Stimulated activated effector memory CD8-positive, alpha-beta T cell treated with anti-CD3 and anti-CD28 coated beads, Interleukin-12 subunit alpha, Interleukin-12 subunit beta, amount 100 ng/mL, for 72 hours (primary cell): ENCODE results near the gene TNFSF13.

ENCODE experiments used
- ATAC-seq: fragments of 150-1000 bp; cut with Tn5 transposase; 2 replicates; pipeline ENCODE4 v1.10.0; 2021
- DNase-seq, 2 donors: peaks; one replicate each; pipeline ENCODE4 v3.0.0; 2021 to 2022; ENCODE audit warnings: low spot score in 2 of 2
- H3K27ac Mint-ChIP-seq: one replicate; pipeline ENCODE4 v1.8.0; 2022; ENCODE audit warnings: mild to moderate bottlenecking, mixed read lengths
- H3K36me3 Mint-ChIP-seq: one replicate; pipeline ENCODE4 v1.8.0; 2022; ENCODE audit warnings: mild to moderate bottlenecking, mixed read lengths
- H3K4me1 Mint-ChIP-seq: one replicate; pipeline ENCODE4 v1.8.0; 2022; ENCODE audit warnings: mixed read lengths
- H3K4me3 Mint-ChIP-seq: one replicate; pipeline ENCODE4 v1.8.0; 2022; ENCODE audit warnings: mild to moderate bottlenecking, mixed read lengths
- H3K9me3 Mint-ChIP-seq: one replicate; pipeline ENCODE4 v1.8.0; 2022; ENCODE audit warnings: mixed read lengths

TNFSF13 gene

GRCh38 chr17:7558544-7559319 lies at the start of gene TNFSF13:
TNFSF13 (plus strand) TSS chr17:7558750; CDS start chr17:7559040, 290 bp downstream.
- DNase-seq (peak in 1 of 2 donors; percentile 50), ATAC-seq (no peak)
- Mint-ChIP-seq H3K4me1 (peaks cover 53% of the 10 kb centered on the region), H3K36me3 (peaks cover 52% of the 10 kb centered on the region), H3K9me3 (no peaks in the 10 kb centered on the region), H3K4me3 (peak within 1 kb of the TSS; percentile 21), H3K27ac (peak within 1 kb of the TSS; percentile 58)

- ATAC-seq (no peak), DNase-seq (no peak)
- Mint-ChIP-seq H3K9me3 (no peaks in the 10 kb centered on the region), H3K36me3 (peaks cover 100% of the 10 kb centered on the region), H3K4me3 (no peak overlapping the region), H3K4me1 (peaks cover 11% of the 10 kb centered on the region), H3K27ac (peak overlapping the region; percentile 56)
These were observed 49.7 kb upstream of the TNFSF13 start for GRCh38 chr17:7508846-7509245.

GRCh38 chr17:7509937-7510336 lies 48.6 kb upstream of the TNFSF13 start:
- no peak overlapping the region for H3K4me3 Mint-ChIP-seq

GRCh38 chr17:7511108-7511507 lies 47.4 kb upstream of the TNFSF13 start:
- no peaks in the 10 kb centered on the region for H3K9me3 Mint-ChIP-seq
- no peak overlapping the region for H3K4me3 Mint-ChIP-seq
- ATAC-seq (no peak), DNase-seq (no peak)
- H3K4me1 Mint-ChIP-seq = peaks cover 15% of the 10 kb centered on the region
- H3K27ac Mint-ChIP-seq = peak overlapping the region; percentile 69
- H3K36me3 Mint-ChIP-seq = peaks cover 91% of the 10 kb centered on the region

More at GRCh38 chr17:7509937-7510336, 48.6 kb upstream of the TNFSF13 start:
- Mint-ChIP-seq H3K4me1 (peaks cover 15% of the 10 kb centered on the region), H3K9me3 (no peaks in the 10 kb centered on the region), H3K27ac (peak overlapping the region; percentile 69), H3K36me3 (peaks cover 100% of the 10 kb centered on the region)
- DNase-seq (no peak), ATAC-seq (no peak)

- Mint-ChIP-seq H3K27ac (no peak overlapping the region), H3K9me3 (no peaks in the 10 kb centered on the region), H3K36me3 (peaks cover 91% of the 10 kb centered on the region), H3K4me1 (peaks cover 15% of the 10 kb centered on the region), H3K4me3 (no peak overlapping the region)
- ATAC-seq (no peak), DNase-seq (no peak)
These were observed 46.4 kb upstream of the TNFSF13 start for GRCh38 chr17:7512105-7512504.

DNA sequence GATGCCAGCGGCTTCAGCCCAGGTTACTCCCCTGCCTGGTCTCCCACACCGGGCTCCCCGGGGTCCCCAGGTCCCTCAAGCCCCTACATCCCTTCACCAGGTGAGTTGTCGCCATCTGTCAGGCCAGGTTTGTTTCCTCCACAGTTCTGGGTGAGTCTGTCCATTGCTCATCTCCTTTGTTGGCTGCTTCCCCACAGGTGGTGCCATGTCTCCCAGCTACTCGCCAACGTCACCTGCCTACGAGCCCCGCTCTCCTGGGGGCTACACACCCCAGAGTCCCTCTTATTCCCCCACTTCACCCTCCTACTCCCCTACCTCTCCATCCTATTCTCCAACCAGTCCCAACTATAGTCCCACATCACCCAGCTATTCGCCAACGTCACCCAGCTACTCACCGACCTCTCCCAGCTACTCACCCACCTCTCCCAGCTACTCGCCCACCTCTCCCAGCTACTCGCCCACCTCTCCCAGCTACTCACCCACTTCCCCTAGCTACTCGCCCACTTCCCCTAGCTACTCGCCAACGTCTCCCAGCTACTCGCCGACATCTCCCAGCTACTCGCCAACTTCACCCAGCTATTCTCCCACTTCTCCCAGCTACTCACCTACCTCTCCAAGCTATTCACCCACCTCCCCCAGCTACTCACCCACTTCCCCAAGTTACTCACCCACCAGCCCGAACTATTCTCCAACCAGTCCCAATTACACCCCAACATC lies 45.6 kb upstream of the TNFSF13 start:
- H3K36me3 Mint-ChIP-seq = peaks cover 82% of the 10 kb centered on the region
- no peak for DNase-seq
- ATAC-seq = no peak
- no peaks in the 10 kb centered on the region for H3K9me3 Mint-ChIP-seq
- H3K4me1 Mint-ChIP-seq = peaks cover 15% of the 10 kb centered on the region
- H3K27ac Mint-ChIP-seq = peak overlapping the region; percentile 59
- no peak overlapping the region for H3K4me3 Mint-ChIP-seq

DNA sequence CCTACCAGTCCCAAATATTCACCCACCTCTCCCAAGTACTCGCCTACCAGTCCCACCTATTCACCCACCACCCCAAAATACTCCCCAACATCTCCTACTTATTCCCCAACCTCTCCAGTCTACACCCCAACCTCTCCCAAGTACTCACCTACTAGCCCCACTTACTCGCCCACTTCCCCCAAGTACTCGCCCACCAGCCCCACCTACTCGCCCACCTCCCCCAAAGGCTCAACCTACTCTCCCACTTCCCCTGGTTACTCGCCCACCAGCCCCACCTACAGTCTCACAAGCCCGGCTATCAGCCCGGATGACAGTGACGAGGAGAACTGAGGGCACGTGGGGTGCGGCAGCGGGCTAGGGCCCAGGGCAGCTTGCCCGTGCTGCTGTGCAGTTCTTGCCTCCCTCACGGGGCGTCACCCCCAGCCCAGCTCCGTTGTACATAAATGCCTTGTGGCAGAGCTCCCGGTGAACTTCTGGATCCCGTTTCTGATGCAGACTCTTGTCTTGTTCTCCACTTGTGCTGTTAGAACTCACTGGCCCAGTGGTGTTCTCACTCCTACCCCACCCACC lies 44.6 kb upstream of the TNFSF13 start:
- Mint-ChIP-seq H3K4me1 (peaks cover 15% of the 10 kb centered on the region), H3K27ac (peak overlapping the region; percentile 59), H3K36me3 (peaks cover 72% of the 10 kb centered on the region), H3K4me3 (no peak overlapping the region), H3K9me3 (no peaks in the 10 kb centered on the region)
- ATAC-seq (no peak), DNase-seq (no peak)

- no peaks in the 10 kb centered on the region for H3K9me3 Mint-ChIP-seq
- ATAC-seq (no peak), DNase-seq (no peak)
- H3K4me1 Mint-ChIP-seq = peaks cover 15% of the 10 kb centered on the region
- peaks cover 51% of the 10 kb centered on the region for H3K36me3 Mint-ChIP-seq
- no peak overlapping the region for H3K4me3 Mint-ChIP-seq
- H3K27ac Mint-ChIP-seq = no peak overlapping the region
These were observed 42.5 kb upstream of the TNFSF13 start for GRCh38 chr17:7515911-7516610.

GRCh38 chr17:7523033-7523432 lies 35.5 kb upstream of the TNFSF13 start:
- Mint-ChIP-seq H3K4me3 (no peak overlapping the region), H3K4me1 (peaks cover 6% of the 10 kb centered on the region), H3K36me3 (no peaks in the 10 kb centered on the region), H3K27ac (no peak overlapping the region), H3K9me3 (no peaks in the 10 kb centered on the region)
- DNase-seq = peak; percentile 26 to 67
- ATAC-seq = peak; percentile 75

DNA sequence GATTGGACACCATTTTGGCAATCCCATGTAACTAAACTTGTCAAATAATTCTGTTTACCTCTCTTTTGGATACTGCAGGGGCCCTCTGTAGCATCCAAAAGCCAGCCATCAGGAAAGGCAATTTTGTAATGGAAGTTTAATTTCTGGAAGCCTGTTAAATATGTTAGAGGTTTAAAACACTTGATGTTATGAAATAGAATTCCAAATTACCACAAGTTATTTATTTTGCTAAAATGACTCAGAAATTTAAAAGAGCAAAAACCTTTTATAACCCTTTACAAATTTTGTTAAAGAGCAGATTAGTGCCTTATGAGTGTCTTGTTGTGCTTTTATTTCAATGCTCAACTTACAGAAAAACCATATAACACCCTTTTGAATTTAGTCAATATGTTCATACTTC lies 29.7 kb upstream of the TNFSF13 start:
- no peak for ATAC-seq
- H3K4me1 Mint-ChIP-seq = no peaks in the 10 kb centered on the region
- H3K4me3 Mint-ChIP-seq = no peak overlapping the region
- no peak for DNase-seq
- H3K27ac Mint-ChIP-seq = no peak overlapping the region
- no peaks in the 10 kb centered on the region for H3K36me3 Mint-ChIP-seq
- H3K9me3 Mint-ChIP-seq = no peaks in the 10 kb centered on the region

DNA sequence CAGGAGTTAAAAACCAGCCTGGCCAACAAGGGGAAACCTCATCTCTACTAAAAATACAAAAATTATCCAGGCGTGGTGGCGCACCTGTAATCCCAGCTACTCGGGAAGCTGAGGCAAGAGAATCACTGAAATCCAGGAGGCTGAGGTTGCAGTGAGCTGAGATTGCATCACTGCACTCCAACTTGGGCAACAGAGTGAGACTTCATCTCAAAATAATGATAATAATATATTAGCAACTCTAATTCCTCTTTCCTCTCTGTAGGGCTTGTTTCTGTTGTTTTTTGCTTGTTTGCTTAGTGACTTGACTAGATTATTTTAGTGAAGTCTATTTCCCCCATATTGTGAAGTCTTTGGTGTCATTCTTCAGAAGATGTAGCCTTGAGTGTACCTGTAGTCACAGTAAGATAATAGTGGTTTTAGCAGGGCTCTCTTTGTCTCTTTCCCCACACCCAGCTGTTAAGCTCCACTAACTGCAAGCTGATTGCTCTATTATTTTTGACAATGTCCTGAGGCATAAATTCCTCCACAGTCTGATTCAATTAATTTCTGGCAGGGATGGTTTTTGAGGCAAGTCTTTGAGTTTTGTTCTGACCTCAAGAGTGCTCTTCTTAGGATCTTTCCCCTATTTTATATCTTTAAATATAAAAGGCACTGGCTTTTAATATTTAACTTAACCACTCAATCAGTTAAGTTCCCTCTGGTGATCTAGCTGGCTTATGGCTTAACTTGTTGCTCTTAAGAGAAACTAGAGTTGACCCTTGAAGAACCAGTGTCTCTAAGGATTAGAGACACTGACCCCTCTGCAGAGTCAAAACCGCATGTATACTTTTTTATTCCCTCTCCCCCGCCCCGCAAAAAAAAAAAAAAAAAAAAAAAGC lies 28.3 kb upstream of the TNFSF13 start:
- Mint-ChIP-seq H3K9me3 (no peaks in the 10 kb centered on the region), H3K36me3 (no peaks in the 10 kb centered on the region), H3K4me1 (no peaks in the 10 kb centered on the region), H3K4me3 (no peak overlapping the region), H3K27ac (no peak overlapping the region)
- no peak for ATAC-seq
- DNase-seq = no peak

GRCh38 chr17:7538050-7538449 lies 20.5 kb upstream of the TNFSF13 start:
- H3K9me3 Mint-ChIP-seq = no peaks in the 10 kb centered on the region
- H3K4me3 Mint-ChIP-seq = no peak overlapping the region
- no peak for ATAC-seq
- H3K4me1 Mint-ChIP-seq = no peaks in the 10 kb centered on the region
- no peaks in the 10 kb centered on the region for H3K36me3 Mint-ChIP-seq
- H3K27ac Mint-ChIP-seq = no peak overlapping the region
- no peak for DNase-seq

GRCh38 chr17:7538891-7539545 lies 19.5 kb upstream of the TNFSF13 start:
- H3K4me1 Mint-ChIP-seq = no peaks in the 10 kb centered on the region
- no peak overlapping the region for H3K27ac Mint-ChIP-seq
- DNase-seq (no peak), ATAC-seq (no peak)
- no peak overlapping the region for H3K4me3 Mint-ChIP-seq
- no peaks in the 10 kb centered on the region for H3K36me3 Mint-ChIP-seq
- H3K9me3 Mint-ChIP-seq = no peaks in the 10 kb centered on the region

- Mint-ChIP-seq H3K27ac (no peak overlapping the region), H3K9me3 (no peaks in the 10 kb centered on the region), H3K4me1 (no peaks in the 10 kb centered on the region), H3K4me3 (no peak overlapping the region), H3K36me3 (no peaks in the 10 kb centered on the region)
- no peak for ATAC-seq
- DNase-seq = no peak
These were observed 17.4 kb upstream of the TNFSF13 start for GRCh38 chr17:7541074-7541621.
